Activated CD4-positive, alpha-beta T cell treated with anti-CD3 and anti-CD28 coated beads for 24 hours (primary cell): ENCODE results near the gene ADAMTS17.
A peak's percentile ranks its signal among the peaks of the same experiment; 100 is the strongest.

Source experiments
- DNase-seq, 2 donors: peaks; one replicate each; pipeline ENCODE4 v3.0.0-alpha.2; 2020; ENCODE audit warnings: low read depth in 2 of 2

ADAMTS17 gene

GRCh38 chr15:100174159-100174903 lies 167.4 kb downstream of the ADAMTS17 start:
- no peak for DNase-seq

- DNase-seq = no peak
Observed at GRCh38 chr15:100172356-100173024, 169.3 kb downstream of the ADAMTS17 start.

DNA sequence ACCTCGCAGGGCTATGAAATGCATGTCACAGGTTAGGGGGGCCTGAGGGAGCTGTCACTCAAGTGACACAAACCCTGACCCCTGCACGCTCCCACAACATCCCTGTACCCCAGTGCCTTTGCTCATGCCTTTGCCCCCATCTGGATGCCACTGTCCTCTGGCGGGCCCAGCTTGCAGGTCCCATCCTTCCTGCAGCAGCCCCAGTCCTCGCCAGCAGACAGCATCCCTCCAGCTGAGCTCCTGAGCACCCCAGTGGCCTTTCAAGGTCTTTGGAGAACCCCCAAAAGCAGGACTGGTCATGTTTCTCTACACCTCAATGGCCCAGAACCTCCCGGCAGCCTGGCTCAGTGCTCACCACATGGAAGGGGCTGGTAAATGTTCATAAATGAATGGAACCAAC lies 170.4 kb downstream of the ADAMTS17 start:
- DNase-seq = no peak

GRCh38 chr15:100170291-100171210 lies 171.2 kb downstream of the ADAMTS17 start:
- peak in 1 of 2 donors; percentile 11 for DNase-seq

DNA sequence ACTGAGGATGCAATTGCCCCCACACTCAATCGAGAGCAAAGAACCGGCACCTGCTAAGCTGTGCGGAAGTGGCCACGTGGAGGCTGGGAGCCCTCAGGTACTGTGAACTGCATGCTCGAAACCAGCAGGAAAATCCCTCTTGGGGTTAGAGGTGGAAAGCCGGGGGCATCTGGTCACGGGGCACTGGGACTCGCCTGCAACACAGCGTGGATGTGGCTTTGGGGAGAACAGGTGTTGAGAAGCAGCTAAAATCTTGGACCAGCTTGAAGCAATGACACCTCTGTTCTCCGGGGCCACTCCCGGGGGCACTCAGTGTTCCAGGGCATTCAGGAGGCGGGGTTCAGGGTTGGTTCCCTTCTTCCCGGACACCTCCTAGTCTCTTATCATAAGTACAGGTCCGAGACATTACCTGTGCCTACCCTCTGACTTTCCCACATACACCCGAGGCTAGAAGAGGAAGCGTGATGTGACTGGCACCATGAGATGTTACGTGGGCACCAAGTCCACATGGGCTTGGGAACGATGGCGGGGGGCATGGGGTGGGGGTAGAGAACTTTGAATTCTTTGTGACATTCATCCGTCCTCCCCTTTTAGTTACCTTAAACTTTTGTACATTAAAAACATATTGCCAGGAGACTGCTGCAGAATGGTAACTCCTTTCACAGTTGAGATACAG lies 172.0 kb downstream of the ADAMTS17 start:
- no peak for DNase-seq

- DNase-seq = no peak
Observed at GRCh38 chr15:100168787-100169186, 173.0 kb downstream of the ADAMTS17 start.

DNA sequence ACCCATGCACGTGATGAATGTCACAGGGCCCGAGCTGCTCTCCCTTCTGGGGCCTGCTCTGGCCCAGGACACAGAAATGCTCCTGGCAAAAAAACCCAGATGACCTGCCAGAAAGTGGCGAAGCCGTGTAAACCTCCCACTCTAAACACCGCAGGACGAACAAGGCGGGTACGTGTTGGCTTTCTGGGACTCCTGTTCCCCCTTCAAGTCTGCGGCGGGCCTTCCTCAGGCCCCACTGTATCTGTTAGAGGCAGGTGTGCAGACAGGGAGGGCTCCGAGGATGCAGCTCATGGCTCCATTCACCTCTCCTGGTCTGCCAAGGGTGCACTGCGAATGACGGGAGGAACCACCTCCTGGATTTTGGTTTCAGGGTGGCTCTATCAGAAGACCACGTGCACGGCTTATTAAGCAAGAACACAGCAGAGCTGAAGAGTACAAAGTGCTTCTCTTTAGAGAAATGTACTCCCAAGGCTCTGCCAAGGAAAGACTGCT lies 173.8 kb downstream of the ADAMTS17 start:
- no peak for DNase-seq

- DNase-seq = no peak
Observed at GRCh38 chr15:100166313-100166712, 175.5 kb downstream of the ADAMTS17 start.

- no peak for DNase-seq
Observed at GRCh38 chr15:100163961-100164360, 177.8 kb downstream of the ADAMTS17 start.

DNA sequence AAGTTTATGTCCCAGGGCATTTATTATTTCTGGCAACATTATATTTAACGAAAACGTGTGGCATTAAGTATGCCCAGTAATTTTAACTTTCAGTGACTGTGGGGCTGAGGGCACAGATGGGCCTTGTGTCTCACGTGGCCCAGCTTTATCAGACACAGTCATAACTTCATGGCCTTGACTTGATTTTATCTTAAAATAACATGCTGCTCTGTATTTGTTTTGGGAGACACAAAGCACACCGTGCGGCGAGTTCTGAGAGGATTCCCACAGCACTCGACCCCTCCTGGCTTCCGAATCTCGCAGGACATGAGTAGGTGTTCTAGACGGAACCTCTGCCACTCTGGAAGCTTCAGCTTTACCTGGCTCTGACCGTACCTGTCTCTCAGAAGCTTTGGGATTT lies 180.8 kb downstream of the ADAMTS17 start:
- DNase-seq = no peak

DNA sequence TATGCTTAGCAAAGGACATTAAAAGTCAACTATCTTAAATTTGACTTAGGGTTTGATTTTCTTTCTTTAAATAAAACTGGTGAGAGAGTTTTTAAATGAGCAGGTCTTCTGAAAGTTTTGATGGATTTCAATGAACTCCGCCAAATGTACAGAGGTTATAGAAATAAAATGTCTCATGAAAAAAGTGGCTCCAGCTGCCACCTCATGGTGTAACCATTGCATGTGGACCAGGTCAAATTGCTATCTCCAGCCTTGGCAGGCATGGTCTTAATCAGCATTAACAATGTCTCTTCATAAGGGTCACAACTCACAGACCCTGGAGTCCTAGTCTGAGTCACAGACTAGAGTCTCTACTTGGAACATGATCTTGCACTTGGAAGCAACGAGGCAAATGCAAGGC lies 182.3 kb downstream of the ADAMTS17 start:
- no peak for DNase-seq

DNA sequence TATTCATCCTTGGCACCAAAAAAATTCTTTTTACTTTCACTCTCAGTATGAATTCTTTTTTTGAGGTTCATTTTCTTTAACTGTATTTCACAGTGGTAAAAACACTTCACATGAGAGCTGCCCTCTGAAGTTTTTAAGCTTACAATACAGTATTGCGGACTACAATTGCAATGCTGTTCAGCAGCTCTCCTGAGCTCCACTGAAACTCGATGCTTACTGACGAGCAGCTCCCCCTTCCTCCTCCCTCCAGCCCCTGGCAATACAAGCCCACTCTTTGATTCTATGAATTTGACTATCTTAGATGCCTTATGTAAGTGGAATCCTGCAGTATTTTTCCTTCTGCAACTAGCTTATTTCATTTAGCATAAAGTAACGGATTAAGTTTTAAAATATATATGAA lies 183.4 kb downstream of the ADAMTS17 start:
- DNase-seq = no peak

DNA sequence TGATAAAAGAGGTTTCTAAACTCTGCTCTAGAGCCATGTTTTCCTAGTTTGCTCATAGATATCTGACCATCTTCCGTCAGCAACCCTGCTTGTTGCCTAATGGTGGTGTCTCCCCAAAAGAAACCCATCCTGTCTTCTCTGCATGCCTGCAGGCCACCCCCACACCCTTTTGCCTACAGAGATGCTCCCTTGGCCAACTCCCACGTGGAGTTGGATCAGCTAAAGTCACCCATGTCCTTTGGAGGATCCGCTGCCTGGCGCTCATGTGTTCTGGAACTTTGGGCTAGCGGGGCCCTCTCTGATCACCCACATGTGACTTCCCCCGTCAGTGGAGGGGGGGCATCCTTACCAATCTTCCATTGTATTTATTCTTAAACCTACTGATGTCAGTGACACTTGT lies 185.6 kb downstream of the ADAMTS17 start:
- no peak for DNase-seq

- DNase-seq = no peak
Observed at GRCh38 chr15:100154338-100154737, 187.4 kb downstream of the ADAMTS17 start.

- DNase-seq = no peak
Observed at GRCh38 chr15:100152463-100152862, 189.3 kb downstream of the ADAMTS17 start.

DNA sequence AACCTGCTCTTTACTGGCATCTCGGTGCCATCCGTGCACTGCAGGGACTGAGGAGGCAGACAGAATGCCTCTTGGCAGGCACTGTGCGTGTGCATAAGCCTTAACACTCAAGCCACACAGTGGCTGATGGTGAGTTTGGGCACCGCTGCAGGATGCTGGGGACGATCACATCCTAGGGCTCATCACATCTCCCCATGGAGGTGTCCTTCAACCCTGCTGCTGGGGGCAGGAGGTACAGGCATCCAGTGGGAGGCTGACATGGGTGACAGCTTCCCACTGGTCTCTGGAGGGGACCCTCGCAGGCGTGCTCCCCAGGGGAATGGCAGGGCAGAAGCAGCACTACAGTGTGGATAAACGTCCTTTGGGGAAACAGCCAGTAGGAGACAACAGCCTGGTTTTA lies 190.9 kb downstream of the ADAMTS17 start:
- no peak for DNase-seq

- no peak for DNase-seq
Observed at GRCh38 chr15:100147828-100148227, 193.9 kb downstream of the ADAMTS17 start.

- DNase-seq = no peak
Observed at GRCh38 chr15:100143378-100143777, 198.4 kb downstream of the ADAMTS17 start.

DNA sequence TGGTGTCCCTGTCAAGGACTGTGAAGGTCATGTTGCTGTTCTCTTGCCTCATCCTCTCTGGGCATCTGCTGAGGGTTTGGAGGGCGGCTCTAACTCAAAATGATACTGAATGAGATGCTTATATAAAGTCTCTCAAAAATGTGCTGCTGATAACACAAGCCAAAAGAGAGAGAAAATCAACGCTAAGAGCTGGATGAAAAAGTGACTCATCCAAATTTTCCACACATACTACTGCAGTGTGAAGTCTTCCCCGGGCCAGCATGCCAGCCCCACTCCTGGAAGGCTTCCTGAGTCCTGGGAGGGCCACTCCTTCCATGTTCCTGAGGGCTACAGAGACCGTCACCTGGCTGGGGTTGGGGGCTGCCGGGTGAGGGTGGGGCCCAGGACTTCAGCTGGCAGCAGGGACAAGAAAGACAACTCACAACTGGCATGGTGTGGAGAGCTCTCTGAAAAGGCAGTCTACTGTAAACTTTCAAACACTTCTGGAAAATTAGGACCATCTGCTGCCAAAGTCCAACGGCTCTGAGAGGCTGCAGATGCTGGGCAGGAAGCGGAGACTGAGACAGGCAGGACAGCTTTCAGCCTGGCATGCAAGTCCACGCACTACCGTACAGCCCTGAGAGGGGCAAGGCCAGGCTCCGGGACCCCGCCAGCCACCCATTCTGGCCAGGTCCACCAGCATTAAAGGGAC lies 200.3 kb downstream of the ADAMTS17 start:
- no peak for DNase-seq

- no peak for DNase-seq
Observed at GRCh38 chr15:100140527-100141308, 201.1 kb downstream of the ADAMTS17 start.
